Endothelial cell of umbilical vein (primary cell): ENCODE measurements around the gene ACSL6. TPM values are rescaled to one million over a fixed set of nuclear protein-coding genes. Genes with fewer than 3 reads are reported as not detected.

Source experiments
- BruUV-seq: library from RNA; stranded (reverse); fragments of 400-500 nt; replicated peaks from 2 replicates; lab custom pipeline; 2021; lab: Mats Ljungman, UMichigan
- CTCF ChIA-PET: fragments of 300-600, 350-600 bp; sonication (Branson Sonifier 250); formaldehyde crosslinking; loops from one replicate; lab custom pipeline; 2021; ENCODE audit warnings: antibody characterized with exemption, inconsistent platforms; lab: Charles Lee
- POLR2A ChIA-PET: fragments of 300-600, 350-600 bp; sonication (Branson Sonifier 250); formaldehyde crosslinking; loops from one replicate; lab custom pipeline; 2021; ENCODE audit warnings: antibody characterized with exemption, inconsistent platforms; lab: Charles Lee
- DNase-seq: peaks from one replicate; pipeline ENCODE4 v3.0.0-alpha.2; 2011; ENCODE audit warnings: low read depth, low spot score
- FAIRE-seq: peaks from 2 replicates; lab custom pipeline; 2011; peaks lifted over from hg19 to GRCh38; lab: Jason Lieb, UNC
- H2AFZ ChIP-seq: 2 replicates; pipeline ENCODE4 v1.6.0; 2012; ENCODE audit warnings: low read depth, low read length, control low read depth, inconsistent platforms
- H3K27ac ChIP-seq: 2 replicates; pipeline ENCODE4 v1.5.1; 2011; ENCODE audit warnings: low read depth, mild to moderate bottlenecking, control low read depth, low read length, moderate library complexity; ENCODE audit not compliant: insufficient read depth
- H3K27me3 ChIP-seq, 2 experiments: 2 replicates each; pipeline versions ENCODE4 v1.6.0 to v1.6.1; 2011; ENCODE audit warnings: low read length in 2 of 2, mixed read lengths in 1 of 2; ENCODE audit not compliant: control insufficient read depth in 2 of 2, insufficient read depth in 2 of 2
- H3K36me3 ChIP-seq, 2 experiments: 2 replicates in 1 of 2; 3 replicates in 1 of 2; pipeline ENCODE4 v1.5.1; 2011; ENCODE audit warnings: low read length in 2 of 2, mild to moderate bottlenecking in 1 of 2, moderate library complexity in 1 of 2; ENCODE audit not compliant: control insufficient read depth in 2 of 2, insufficient read depth in 2 of 2; ENCODE audit errors: extremely low read depth in 1 of 2
- H3K4me1 ChIP-seq: 3 replicates; pipeline ENCODE4 v1.5.1; 2011; ENCODE audit warnings: mild to moderate bottlenecking, low read length; ENCODE audit not compliant: control insufficient read depth, insufficient read depth; ENCODE audit errors: extremely low read depth
- H3K4me2 ChIP-seq: 2 replicates; pipeline ENCODE4 v1.6.1; 2011; ENCODE audit warnings: low read length, control low read depth, mixed read lengths; ENCODE audit not compliant: insufficient read depth
- H3K4me3 ChIP-seq, 3 experiments: fragments of 200-600 bp in 1 of 3; sonication (generic), shearing (Covaris generic) in 1 of 3; replicated peaks in 1 of 3; 2 replicates each; pipeline ENCODE4 v1.5.1; 2011 to 2016; ENCODE audit warnings: control low read depth in 3 of 3, low read length in 3 of 3, mild to moderate bottlenecking in 2 of 3, inconsistent platforms in 1 of 3, low read depth in 1 of 3, moderate library complexity in 1 of 3; ENCODE audit not compliant: insufficient read depth in 1 of 3
- H3K79me2 ChIP-seq: 2 replicates; pipeline ENCODE4 v1.6.0; 2012; ENCODE audit warnings: low read length, inconsistent platforms; ENCODE audit not compliant: control insufficient read depth, insufficient read depth
- H3K9ac ChIP-seq: replicated peaks from 2 replicates; pipeline ENCODE3; 2011; ENCODE audit warnings: low read length, control low read depth; ENCODE audit not compliant: insufficient read depth; ENCODE audit errors: extremely low read depth
- H3K9me1 ChIP-seq: replicated peaks from 3 replicates; pipeline ENCODE4 v1.6.0; 2011; ENCODE audit warnings: mild to moderate bottlenecking, low read length; ENCODE audit not compliant: control insufficient read depth, insufficient read depth; ENCODE audit errors: extremely low read depth
- H3K9me3 ChIP-seq: replicated peaks from 2 replicates; pipeline ENCODE4 v1.5.1; 2012; ENCODE audit warnings: low read length, inconsistent platforms; ENCODE audit not compliant: control insufficient read depth, insufficient read depth
- H4K20me1 ChIP-seq: replicated peaks from 2 replicates; pipeline ENCODE3; 2011; ENCODE audit warnings: mild to moderate bottlenecking, low read length; ENCODE audit not compliant: control insufficient read depth, insufficient read depth; ENCODE audit errors: extremely low read depth
- EZH2 ChIP-seq: IDR thresholded peaks from 2 replicates; pipeline ENCODE4 v1.6.1; 2012; ENCODE audit warnings: borderline replicate concordance, low read depth, mild to moderate bottlenecking, moderate library complexity, low read length, inconsistent platforms; ENCODE audit not compliant: severe bottlenecking
- FOS ChIP-seq: IDR thresholded peaks from 2 replicates; pipeline ENCODE4 v1.6.1; 2011; ENCODE audit warnings: mild to moderate bottlenecking, low read length, moderate library complexity, borderline replicate concordance; ENCODE audit not compliant: insufficient read depth
- GATA2 ChIP-seq: IDR thresholded peaks from 2 replicates; pipeline ENCODE4 v1.7.0; 2011; ENCODE audit warnings: low read depth, mild to moderate bottlenecking, moderate library complexity, mixed read lengths, low read length; ENCODE audit not compliant: insufficient read length, insufficient read depth
- JUN ChIP-seq: IDR thresholded peaks from 2 replicates; pipeline ENCODE4 v1.6.1; 2011; ENCODE audit warnings: borderline replicate concordance, low read depth; ENCODE audit not compliant: insufficient read length, insufficient read depth
- POLR2AphosphoS5 ChIP-seq: IDR thresholded peaks from 2 replicates; pipeline ENCODE4 v1.6.1; 2012; ENCODE audit warnings: low read depth, mild to moderate bottlenecking, control low read depth, low read length, moderate library complexity; ENCODE audit not compliant: insufficient read depth
- dilution Hi-C: fragments of 300-500 bp; cut with MboI; formaldehyde crosslinking; loops from one replicate; pipeline ENCODE4 v1.15.0; 2019; ENCODE audit warnings: low sequenced_read_pairs; ENCODE audit not compliant: extremely low pct_ligation_motif_present
- intact Hi-C: fragments of 100-400 bp; cut with micrococcal nuclease; formaldehyde crosslinking; loops from one replicate; pipeline ENCODE4 v1.10.0; 2022
- polyA plus RNA-seq, 4 experiments: library from polyadenylated mRNA; depleted of rRNA in 3 of 4; stranded (reverse) in 3 of 4; unstranded in 1 of 4; fragments of >200 nt; gene quantifications; 2 replicates each; pipeline versions ENCODE4 v1.2.1 to v1.2.3, GENCODE V29; 2011 to 2012; ENCODE audit warnings: missing spikeins in 1 of 4
- total RNA-seq: library from RNA; stranded (reverse); gene quantifications from 2 replicates; pipeline ENCODE4 v1.2.3, GENCODE V29; 2021

ACSL6 gene
- total and polyA plus RNA-seq, 2 donors (not counting 3 experiments of a cell fraction or from before 2014, with no cell fraction given) = not detected

GRCh38 chr5:132030610-132031009 is 19.2 kb upstream of the ACSL6 start:
- BruUV-seq = no TSS peak
- no peak overlapping the region for H3K27ac ChIP-seq
- H3K4me3 ChIP-seq = no peak overlapping the region
- POLR2A ChIA-PET = no interaction called here
- no peaks in the 10 kb centered on the region for H3K79me2 ChIP-seq
- no peaks in the 10 kb centered on the region for H3K4me1 ChIP-seq
- H4K20me1 ChIP-seq = no peaks in the 10 kb centered on the region
- no peak overlapping the region for H3K9ac ChIP-seq
- peaks cover 5 to 29% of the 10 kb centered on the region in 2 experiments for H3K27me3 ChIP-seq
- no peaks in the 10 kb centered on the region for H3K9me3 ChIP-seq
- DNase-seq (no peak), FAIRE-seq (no peak)
- no peaks in the 10 kb centered on the region for H3K9me1 ChIP-seq
- intact Hi-C loops (no loop called here), dilution Hi-C loops (no loop called here)
- no peak overlapping the region for H3K4me2 ChIP-seq
- H2AFZ ChIP-seq = no peak overlapping the region
- CTCF ChIA-PET = no interaction called here
- no peak for TF ChIP-seq POLR2AphosphoS5
- H3K36me3 ChIP-seq = no peaks in the 10 kb centered on the region

- FAIRE-seq = no peak
- POLR2A ChIA-PET = interaction anchor here (0.6 kb wide), 1 partner anchor 321 kb away, joined by 5 read pairs; no protein-coding TSS in a partner anchor
- no peak overlapping the region for H3K27ac ChIP-seq
- no peak overlapping the region for H3K9ac ChIP-seq
- no peak for DNase-seq
- no peaks in the 10 kb centered on the region for H4K20me1 ChIP-seq
- H3K4me3 ChIP-seq = no peak overlapping the region
- H3K36me3 ChIP-seq = no peaks in the 10 kb centered on the region
- H3K9me3 ChIP-seq = no peaks in the 10 kb centered on the region
- dilution Hi-C loops (no loop called here), intact Hi-C loops (no loop called here)
- H3K27me3 ChIP-seq = peaks cover 5 to 29% of the 10 kb centered on the region in 2 experiments
- CTCF ChIA-PET = no interaction called here
- TF ChIP-seq JUN (no peak), GATA2 (no peak), POLR2AphosphoS5 (no peak), EZH2 (no peak), FOS (no peak)
- no peaks in the 10 kb centered on the region for H3K9me1 ChIP-seq
- H3K4me2 ChIP-seq = no peak overlapping the region
- no peaks in the 10 kb centered on the region for H3K79me2 ChIP-seq
- no peaks in the 10 kb centered on the region for H3K4me1 ChIP-seq
- BruUV-seq = no TSS peak
- no peak overlapping the region for H2AFZ ChIP-seq
Observed at GRCh38 chr5:132029609-132030330, 18.3 kb upstream of the ACSL6 start.
